Smooth muscle cell of the brain vasculature (primary cell): Measurements from ENCODE around the gene PRKD2.
"Not testable (repeated sequence)": the region's sequence is repeated elsewhere in the genome, so short reads cannot be mapped to it uniquely, and the experiment has no call there.

Experiments
- DNase-seq: peaks from one replicate; pipeline ENCODE4 v3.0.0-alpha.2; 2012; ENCODE audit warnings: low read depth, low spot score

PRKD2 gene

DNA sequence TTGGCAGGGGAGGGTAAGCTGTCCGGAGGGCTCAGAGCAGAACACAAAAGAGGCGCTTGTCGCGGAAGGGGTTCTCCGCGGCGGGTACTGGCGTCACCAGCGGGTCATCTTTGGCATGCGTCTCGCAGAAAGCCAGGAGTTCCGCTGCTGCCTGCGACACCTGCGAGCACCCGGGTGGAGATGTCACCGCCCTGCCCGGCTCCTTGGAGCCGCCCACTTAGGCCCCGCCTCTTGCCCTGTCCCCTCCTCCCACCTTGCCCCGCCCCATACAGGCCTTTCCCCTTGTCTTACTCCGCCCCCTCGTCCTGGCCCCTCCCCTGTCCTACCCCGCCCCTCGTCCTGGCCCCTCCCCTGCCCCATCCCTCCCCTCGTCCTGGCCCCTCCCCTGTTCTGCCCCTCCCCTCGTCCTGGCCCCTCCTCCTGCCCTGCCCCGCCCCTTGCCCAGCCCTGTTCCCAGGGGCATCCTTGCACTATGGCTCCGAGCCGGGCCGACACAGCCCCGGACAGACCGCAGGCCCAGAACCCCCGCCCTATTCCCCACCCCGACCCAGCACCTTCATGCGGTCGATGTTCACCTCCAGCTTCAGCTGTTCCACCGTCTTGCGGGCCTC, 82.8 kb downstream of the PRKD2 start:
- no peak for DNase-seq

DNA sequence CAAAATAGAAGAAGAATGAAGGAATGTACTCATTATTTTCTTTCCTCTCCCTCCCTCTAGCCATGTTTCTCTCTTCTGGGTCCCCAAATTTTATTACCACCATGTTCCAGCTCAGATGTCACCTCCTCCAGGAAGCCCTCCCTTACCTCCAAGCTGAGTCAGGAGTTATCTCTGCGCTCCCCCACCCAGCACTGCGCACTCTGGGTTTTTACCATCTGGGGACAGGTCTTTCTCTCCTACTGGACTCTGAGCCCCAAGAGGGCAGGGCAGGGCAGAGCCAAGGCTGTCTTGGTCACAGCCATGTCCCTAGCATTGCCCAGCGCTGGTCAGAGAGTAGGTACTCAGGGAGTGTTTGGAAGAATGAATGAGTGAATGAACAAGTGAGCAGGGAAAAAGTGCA, 83.8 kb downstream of the PRKD2 start:
- no peak for DNase-seq

DNA sequence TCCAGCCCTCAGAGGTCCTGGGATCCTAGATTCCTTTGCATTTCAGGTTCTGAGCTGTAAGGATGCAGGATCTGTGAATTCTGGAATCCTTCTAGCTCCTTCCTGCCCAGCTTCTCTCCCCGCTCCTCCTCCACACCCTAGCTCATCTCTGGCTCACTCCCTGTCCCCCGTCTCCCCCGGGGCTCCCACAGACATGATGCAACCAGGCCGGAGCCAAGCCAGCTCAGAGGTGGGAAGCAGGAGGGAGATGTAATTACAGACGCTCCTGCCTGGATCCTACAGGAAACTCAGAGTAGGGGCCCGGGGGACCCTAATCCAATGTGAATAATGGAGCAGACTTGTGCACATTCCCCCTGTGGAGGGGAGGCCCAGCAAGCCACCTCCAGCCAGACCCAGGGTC, 85.4 kb downstream of the PRKD2 start:
- DNase-seq = no peak

GRCh38 chr19:46630586-46631205, 86.2 kb downstream of the PRKD2 start:
- DNase-seq = no peak

DNA sequence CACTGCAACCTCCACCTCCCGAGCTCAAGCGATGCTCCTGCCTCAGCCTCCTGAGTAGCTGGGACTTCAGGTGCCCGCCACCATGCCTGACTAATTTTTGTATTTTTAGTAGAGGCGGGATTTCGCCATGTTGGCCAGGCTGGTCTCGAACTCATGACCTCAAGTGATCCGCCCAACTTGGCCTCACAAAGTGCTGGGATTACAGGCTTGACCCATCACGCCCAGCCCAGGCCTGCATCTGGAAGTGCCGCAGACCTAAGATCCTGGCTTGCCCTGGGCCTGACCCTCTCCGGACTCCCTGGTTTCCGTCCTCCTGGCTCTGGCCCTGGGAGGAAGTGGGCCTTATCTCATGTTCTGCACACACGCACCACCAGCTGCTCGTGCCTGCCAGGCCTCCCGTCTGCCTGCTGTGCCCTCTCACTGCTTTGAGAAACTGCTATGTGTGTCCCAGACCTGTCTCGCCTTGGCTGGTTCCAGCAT, 87.3 kb downstream of the PRKD2 start:
- no peak for DNase-seq

DNA sequence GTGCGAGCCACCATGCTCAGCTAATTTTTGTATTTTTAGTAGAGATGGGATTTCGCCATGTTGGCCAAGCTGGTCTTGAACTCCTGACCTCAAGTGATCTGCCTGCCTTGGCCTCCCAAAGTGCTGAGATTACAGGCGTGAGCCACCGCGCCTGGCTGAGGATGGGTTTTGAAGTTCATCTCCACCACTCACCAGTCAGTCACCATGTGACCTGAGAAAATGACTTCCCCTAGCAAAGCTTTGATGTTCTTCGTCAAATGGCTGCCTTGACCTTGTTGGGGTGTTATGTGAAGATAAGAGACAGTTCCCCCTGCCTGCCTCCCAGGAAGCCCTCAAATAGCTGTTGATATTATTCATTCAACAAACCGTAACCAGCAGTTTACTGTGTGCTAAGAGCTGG, 87.9 kb downstream of the PRKD2 start:
- DNase-seq = not testable (repeated sequence)

GRCh38 chr19:46626446-46626845, 90.5 kb downstream of the PRKD2 start:
- DNase-seq = no peak

- no peak for DNase-seq
Observed at GRCh38 chr19:46625731-46626130, 91.2 kb downstream of the PRKD2 start.

- DNase-seq = no peak
Observed at GRCh38 chr19:46624958-46625661, 91.8 kb downstream of the PRKD2 start, which contains the start of gene PTGIR. Gene PTGIR, minus strand, starts transcription at chr19:46625089. Its CDS starts 864 bp downstream, at chr19:46624225.
